HuH-7.5 (cell line): Measurements from ENCODE around the gene HES7.
"Not testable (repeated sequence)": the region's sequence is repeated elsewhere in the genome, so short reads cannot be mapped to it uniquely, and the experiment has no call there.

Source experiments
- DNase-seq: peaks from one replicate; pipeline ENCODE4 v3.0.0; 2011; ENCODE audit warnings: low spot score

Gene HES7

DNA sequence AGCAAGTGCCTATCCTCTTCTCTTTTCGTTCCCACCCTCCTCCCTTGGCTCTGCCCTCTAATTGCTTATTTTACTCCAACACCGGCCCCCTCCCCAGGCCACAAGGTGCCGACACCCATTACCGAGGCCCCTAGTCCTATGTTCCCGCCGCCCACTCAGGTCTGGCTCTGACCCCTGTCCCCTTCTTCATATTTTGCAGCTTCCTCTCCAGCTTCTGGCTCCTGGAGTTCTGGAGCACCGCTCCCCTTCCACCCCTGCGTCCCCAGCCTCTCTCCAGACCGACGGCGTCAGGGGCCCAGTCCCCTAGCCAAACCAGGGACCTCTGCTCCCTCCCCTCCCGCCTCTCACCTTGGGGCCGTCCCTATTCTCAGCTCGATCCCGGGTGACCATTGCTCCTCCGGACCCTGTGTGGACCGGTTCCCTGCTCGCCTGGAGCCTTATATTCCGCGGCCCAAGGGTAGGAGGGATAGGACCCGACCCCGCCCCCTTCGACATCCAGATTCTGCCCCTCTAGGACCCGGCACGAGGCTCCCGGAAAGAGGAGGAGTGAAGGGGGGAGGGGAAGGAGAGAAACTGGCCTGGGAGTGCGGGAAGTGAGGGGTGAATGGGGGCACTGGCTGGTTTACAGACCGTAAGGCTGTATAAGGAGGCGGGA lies at the start of gene HES7:
HES7 (minus strand) TSS at position 412 of the 655 bp plus-strand sequence; CDS start at position 390, 22 bp downstream.
- peak; percentile 45 for DNase-seq

DNA sequence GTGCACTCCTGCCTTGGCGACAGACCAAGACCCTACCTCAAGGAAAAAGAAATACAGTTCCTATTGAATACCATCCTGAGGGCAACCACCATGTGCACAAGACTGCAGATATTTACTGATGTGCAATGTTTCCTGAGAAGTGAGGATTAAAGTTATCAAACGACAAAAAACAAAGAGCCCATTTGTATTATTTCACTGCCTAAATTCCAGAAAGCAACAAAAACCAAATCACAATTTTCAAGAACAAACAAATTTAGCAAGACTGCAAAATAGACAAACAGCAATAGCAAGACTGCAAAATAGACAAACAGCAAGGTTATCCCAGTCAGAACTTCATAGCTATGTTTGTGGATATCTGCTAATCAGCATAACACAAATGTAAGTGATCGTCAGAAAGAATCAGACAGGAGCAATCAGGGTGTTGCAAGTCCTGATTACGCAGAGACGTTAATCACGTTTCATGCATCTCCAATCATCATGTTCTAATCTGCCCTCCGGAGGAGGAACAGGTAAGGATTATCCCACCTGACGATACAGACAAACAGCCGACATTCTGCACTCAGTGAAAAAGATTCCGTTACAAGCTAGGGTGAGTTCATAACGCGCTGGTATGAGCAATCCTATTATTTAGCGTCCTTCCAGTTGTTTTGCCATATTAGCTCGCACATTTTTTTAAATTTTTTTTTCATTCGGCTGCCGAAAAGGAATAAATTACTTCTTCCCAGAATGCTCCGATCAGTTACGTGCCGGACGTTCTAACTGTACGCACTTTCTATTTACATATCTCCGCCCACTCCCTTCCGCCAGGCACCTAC lies 49.4 kb upstream of the HES7 start:
- no peak for DNase-seq

DNA sequence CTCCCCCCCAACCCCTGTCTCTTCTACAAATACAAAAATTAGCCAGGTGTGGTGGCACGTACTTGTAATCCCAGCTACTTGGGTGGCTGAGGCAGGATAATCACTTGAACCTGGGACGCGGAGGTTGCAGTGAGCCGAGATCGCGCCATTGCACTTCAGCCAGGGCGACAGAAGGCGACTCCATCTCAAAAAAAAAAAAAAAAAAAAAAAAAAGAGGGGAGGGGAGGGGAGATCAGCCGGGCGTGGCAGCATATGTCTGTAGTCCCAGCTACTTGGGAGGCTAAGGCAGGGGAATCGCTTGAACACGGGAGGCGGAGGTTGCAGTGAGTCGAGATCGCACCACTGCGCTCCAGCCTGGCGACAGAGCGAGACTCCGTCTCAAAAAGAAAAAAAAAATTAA lies 46.3 kb upstream of the HES7 start:
- not testable (repeated sequence) for DNase-seq

- no peak for DNase-seq
These were observed 43.6 kb upstream of the HES7 start for GRCh38 chr17:8167526-8167925.

DNA sequence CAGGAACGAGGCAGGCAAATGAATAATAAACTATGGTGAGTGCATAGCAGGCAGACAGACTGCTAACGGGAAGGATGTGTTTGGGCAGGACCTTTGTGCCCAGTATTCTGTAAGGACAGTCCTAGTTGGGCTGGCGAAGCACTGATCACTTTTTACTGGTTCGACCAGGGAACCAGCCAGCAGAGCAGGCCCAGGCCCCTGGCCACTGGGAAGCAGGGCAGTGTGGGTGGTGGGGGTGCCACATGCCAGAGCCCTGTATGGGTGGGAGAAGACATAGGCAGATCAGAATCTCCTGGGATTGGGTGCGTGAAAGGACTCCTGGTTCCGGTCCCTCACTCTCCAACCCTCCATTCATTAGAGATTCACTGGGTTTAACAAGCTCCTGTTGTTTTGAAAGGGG lies 42.8 kb upstream of the HES7 start:
- no peak for DNase-seq

DNA sequence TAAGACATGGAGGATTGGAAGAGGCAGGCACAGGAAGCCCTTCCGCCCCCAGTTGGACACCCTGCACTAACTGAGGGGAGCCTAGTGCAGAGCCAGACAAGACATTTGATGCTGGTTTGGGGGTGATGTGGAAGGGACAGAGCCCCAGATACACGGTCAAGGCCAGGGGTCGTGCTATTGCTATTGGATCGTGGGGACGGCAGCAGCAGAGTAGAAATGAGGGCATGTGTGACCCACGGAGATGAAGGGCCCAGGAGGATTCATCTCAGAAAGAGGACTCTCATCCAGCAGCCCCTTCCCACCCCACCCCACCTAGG lies 40.9 kb upstream of the HES7 start:
- DNase-seq, result no peak

GRCh38 chr17:8163978-8164814 lies 40.3 kb upstream of the HES7 start:
- peak; percentile 45 for DNase-seq

DNA sequence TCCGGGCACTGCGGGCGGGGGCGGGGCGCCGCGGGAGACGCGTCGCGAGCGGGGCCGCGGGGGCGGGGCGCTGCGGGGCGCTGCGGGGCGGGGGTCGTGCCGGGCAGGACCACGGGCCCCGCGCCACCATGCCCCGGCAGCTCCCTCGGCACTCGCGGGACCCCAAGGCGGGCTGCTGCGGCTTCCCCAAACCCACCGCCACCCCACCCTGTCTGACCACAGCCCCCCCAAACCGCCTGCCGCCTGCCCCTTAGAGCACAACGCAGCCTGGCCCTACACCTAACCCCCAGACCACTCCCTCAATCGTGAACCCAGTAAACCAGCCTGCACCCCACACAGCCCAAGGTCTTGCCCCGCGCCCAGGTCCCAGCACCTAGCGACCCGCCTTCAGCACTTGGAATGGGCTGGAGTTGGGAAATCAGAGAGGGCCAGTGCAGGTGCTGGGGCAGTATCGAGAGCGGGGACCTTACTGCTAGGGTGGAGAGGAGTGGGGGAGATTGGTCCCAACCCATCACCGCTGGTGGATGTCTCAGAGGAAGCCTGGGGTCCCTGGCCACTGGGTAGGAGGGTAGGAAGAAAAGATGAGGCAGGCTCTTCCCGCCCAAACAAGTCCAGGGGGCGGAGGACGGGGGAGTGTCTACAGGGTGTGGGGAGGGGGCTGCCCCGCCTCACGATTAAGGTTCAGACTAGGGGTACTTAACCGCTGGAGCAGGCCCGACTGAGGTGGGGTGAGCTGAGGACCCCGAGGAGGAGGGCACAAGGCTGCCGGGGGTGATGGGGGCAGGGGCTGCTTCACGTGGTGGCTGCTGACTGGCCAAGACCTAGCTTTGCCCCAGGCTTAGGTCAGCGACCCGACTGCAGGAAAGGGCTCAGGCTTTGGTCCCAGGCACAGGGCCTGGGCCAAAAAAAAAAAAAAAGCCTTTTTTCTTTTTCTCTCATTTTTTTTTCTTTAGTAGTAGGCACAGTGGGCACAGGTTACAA lies 39.4 kb upstream of the HES7 start:
- peak; percentile 58 for DNase-seq

DNA sequence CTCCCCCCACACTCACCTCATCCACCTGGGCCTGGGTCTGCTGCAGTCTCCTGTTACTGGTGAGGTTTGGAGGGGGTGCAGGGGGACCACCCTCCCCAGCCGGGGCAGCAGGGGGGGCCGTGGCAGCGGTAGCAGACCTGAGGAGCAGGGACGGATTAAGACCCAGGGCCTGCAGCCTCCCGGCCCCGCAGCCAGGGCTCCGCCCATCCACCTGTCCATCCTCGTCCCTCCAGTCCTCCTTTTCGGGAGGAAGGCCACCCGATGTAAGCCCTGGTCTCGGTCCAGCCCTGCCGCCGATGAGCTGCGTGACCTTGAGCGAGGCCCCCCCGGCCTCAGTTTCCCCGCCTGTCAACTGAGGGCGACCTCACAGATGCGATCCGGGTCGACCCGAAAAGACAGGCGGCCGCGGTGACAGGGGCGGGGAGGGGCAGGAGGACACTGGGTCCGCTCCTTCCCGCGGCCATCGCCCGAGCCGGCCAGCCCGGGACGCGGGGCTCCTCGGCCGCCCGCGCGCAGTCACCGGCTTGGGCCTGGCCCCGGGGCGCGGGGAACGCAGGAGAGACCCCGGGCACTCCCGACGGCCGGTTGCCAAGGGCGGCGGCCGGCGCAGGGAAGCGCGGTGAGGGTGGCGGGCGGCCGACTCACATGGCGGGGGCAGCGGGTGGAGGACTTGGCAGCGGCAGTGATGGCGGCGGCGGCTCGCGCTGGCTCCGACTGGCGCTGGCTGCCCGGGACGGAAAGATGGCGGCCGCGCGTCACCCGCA lies 38.5 kb upstream of the HES7 start, which contains the start of gene VAMP2:
VAMP2 (minus strand) TSS at position 716 of the 764 bp plus-strand sequence; CDS start at position 647, 69 bp downstream.
- no peak for DNase-seq

GRCh38 chr17:8161289-8162232 lies 37.7 kb upstream of the HES7 start:
- no peak for DNase-seq

DNA sequence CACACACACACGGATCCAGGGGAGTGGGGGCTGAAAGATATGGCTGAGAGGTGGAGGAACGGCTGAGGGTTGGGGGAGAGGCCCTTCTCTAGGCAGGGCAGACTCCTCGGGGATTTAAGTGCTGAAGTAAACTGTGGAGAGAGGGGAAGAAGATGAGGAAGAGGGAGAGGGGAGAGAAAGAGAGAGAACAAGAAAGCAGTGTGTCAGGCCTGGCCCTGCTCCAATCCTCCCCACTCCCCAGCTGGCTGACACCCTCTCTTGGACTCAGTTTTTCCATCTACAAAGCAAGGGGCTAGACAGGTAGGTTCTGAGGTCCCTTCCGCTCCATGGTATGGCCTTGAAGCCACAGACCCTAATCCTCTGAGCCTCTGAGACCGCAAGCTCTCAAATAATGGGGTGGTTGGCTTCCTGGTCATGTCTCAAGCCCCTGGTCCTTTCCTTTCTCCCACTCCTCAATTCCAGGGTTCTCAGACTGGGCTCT lies 36.9 kb upstream of the HES7 start:
- no peak for DNase-seq

DNA sequence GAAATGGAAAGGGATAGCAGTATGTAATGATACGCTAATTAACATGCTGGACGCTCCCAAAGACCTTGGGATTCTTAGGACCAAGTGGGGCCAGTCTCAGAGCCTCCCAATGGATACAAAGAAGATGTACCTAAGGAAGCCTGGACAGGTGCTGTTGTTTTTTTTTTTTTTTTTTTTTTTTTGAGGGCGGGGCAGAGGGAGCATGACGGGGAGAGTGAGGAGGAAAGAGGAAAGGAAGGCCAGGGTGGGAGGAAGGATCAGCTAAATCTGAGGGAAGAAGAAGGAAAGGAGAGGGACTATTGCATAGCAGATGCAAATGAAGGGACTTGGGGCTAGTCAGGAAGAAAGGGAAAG lies 36.3 kb upstream of the HES7 start:
- DNase-seq, result no peak

DNA sequence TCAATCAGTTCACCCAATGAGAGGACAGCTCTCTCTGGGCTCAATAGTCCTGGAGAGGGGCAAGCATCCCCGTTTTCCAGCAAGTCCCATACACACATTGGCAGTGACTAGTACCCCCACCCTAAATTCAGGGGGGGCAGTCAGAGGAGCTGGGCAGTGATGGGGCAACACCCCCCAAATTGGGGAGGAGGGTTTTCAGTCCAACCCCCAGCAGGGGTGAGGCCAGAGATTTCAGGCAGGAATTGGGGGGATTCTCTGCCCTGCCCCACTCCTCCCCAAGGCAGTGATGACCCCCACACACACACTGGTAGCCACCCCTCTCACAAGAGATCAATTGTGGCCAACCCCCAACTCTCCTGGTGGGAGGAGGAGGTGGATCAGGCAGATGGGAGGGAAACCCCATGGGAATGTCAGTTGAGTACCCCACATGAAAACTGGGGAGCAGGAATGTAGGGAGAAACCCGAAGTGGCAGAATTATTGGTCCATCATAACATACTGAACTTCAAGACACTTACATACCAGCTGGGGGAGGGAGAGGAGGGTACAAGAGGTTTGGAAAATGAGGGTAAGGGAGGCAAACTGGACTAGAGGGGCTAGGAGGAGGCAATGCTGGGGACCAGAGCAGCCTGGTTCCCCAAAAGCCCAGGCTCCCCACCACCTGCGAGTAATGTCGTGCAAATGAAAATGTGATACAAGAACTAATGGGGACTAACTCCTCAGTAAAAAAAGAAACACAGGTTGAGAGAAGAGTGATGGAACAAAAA lies 35.7 kb upstream of the HES7 start:
- DNase-seq, result no peak

GRCh38 chr17:8159032-8159400 lies 35.1 kb upstream of the HES7 start:
- DNase-seq, result no peak

GRCh38 chr17:8158267-8159031 lies 34.5 kb upstream of the HES7 start:
- peak; percentile 82 for DNase-seq

DNA sequence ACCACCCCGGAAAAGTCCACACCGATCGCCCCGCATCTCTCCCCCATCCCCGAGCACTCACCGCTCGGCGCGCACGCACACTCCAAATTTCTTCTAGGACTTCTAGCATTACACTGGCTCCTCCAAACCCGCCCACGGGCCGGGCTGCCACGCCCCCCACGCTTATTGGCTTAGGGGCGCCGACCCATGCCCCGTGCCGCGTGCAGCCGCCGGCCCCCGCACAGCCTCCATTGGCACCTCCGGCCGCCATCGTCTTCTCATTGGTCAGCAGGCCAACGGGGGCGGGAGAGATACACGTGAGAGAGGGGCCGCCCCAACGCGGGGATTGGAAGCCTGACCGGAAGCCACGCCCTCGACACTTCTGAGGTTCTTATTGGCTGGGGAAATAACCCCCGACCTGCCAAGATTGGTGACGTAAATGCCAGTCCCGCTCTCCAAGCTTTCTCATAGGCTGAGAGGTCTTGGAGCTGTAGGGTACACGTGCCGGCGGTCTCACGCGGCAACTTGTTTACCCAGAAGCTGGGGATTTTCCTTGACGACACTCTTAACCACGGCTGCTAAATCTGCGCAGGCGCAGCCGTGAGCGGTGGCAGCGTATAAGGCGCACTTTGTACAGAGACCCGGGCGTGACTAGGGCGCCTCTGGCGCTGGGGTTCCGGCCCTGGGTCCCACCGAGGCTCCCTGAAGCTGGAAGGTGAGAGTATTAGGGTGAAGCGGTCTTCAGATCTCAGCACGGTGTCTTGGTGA lies 32.5 kb upstream of the HES7 start:
- peak; percentile 98 for DNase-seq

DNA sequence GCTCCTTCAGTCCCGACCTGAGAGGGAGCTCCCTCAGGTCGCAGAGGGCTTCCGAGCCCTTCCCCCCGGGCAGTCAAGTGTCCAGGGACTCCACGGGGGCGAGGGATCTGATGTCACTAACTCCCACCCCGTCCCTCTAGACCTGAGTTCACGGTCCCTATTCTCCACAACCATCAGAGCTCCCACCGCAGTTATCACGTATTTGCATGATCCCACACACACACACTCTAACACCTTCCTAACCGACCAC lies 32.0 kb upstream of the HES7 start:
- no peak for DNase-seq
